Activated T-cell treated with anti-CD3 and anti-CD28 coated beads for 4 hours (primary cell): ENCODE results near the gene FBF1.
"Not testable (repeated sequence)": the region's sequence is repeated elsewhere in the genome, so short reads cannot be mapped to it uniquely, and the experiment has no call there.

Experiments used
- DNase-seq: peaks from one replicate; pipeline ENCODE4 v3.0.0-alpha.2; 2020

Gene FBF1, protein sequence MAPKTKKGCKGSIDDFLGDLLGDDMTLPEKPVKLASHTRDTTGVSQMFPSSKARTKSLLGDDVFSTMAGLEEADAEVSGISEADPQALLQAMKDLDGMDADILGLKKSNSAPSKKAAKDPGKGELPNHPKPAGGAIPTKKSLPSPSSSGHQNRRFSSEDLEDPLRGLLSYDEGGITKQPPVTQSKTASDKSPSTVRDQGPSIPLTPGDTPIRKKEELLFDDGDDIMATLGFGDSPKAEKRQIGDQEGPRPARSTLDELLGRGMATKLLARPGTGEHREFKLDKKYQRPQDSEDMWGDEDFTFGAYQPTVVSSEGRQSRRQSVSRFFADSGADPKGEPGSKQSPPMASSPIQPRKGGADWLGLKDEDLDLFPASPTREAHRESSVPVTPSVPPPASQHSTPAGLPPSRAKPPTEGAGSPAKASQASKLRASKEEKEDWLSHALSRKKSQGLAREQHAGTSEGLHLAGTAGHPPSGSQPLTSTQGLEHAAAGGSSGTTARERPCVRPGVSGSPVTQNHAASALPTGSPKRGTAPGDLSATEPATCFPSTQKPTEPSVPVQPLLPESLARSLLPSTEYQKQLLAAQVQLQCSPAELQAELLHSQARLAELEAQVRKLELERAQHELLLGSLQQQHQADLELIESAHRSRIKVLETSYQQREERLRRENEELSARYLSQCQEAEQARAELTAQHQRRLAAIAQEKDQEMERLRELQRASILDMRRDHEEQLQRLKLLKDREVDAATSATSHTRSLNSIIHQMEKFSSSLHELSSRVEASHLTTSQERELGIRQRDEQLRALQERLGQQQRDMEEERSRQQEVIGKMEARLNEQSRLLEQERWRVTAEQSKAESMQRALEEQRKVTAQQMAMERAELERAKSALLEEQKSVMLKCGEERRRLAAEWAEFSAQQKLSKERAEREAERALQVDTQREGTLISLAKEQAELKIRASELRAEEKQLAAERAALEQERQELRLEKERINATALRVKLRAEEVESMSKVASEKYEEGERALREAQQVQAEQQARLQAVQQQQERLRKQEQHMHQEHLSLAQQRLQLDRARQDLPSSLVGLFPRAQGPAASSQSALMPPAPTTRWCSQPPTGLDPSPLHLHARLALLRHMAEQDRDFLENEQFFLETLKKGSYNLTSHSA

DNA sequence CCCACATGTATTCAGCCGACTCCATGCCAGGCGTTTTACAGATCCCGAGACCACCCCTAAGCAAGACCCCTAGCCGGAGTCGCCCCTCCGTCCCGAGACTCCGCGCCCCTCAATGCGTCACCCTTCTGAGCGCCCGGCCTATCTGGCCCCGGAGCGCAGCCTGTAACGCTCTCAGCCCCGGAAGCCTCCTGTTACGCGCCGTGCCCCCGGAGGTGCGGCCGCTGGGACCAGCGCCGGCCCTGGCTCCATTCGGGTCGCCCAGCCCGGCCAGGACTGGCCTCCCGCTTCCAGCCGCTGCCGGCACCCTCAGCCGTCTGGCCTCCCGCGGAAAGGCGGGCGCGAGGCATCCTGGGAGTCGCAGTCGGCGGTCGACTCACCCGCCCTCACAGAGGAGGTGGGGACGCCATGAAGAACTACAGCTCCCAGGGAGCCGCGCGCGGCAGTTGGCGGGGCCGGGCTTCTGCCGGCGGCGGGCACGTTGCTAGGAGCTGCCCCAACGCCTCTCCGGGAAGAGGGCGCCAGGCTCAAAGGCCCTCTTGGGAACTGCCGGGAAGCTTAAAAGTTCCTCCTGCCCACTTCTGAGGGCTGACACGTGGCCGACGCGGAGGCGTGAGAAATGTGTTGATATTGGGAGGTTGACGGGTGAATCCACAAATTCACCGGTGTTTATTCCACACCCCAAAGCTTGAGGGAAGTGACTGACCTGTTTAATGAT lies at the start of gene FBF1:
TSS of gene FBF1 (minus strand) at position 316 of the 715 bp plus-strand sequence. CDS start 2,893 bp downstream, outside the sequence.
- peak; percentile 82 for DNase-seq

DNA sequence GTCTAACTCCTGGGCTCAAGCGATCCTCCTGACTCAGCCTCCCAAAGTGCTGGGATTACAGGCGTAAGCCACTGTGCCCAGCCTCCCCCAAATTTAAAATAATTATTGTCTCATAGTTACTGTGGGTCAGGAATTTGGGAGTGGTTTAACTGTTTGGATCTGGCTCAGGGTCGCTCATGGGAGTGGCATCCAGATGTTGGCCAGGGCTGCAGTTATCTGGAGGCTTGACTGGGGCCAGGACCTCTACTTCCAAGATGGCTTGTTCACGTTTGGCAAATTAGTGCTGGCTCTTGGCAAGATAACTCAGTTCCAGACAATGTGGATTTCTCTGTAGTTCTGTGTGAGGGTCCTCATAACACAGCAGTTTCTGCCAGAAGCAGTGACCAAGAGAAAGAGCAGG lies 46.2 kb upstream of the FBF1 start:
- no peak for DNase-seq

DNA sequence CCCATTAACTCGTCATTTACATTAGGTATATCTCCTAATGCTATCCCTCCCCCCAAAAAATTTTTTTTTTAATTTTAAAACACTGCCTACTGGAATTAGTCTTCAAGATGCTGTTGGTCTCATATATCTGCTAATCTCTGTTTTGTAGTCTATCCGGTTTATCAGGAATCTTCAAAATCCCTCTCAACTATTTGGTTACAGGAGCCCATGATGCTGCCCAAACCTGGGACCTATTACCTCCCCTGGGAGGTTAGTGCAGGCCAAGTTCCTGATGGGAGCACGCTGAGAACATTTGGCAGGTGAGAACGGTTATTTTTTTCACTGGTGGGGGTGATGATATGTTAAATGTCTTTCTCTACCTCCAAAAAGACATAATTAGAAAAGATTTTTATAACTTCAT lies 45.1 kb upstream of the FBF1 start:
- no peak for DNase-seq

DNA sequence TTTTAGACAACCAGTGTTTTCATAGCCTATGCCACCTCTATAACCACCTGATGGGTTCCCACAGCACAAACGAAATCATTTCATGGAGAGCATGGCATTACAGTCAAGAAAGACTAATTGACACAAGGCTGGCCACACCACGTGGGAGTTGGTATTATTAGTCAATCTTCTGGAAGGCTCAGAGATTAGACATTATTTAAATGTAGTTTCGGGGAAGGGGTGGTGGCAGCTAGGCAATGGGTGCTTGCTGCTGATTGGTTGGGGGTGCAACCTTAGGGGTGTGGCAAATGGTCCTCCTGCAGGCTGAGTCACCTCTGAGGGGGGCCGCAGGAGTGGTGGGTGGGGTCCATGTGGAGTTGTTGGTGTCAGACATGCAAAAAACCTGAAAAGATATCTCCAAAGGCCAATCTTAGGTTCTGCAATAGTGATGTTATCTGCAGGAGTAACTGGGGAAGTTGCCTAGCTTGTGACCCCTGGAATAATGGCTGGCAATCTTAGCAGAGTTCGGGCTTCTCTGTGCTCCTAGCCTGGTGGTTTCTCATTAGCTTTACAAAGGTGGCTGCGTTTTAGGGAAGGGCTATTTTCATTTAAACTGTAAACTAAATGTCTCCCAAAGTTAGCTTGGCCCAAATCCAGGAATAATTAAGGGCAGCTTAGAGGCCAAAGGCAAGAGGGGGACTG lies 42.8 kb upstream of the FBF1 start:
- no peak for DNase-seq

DNA sequence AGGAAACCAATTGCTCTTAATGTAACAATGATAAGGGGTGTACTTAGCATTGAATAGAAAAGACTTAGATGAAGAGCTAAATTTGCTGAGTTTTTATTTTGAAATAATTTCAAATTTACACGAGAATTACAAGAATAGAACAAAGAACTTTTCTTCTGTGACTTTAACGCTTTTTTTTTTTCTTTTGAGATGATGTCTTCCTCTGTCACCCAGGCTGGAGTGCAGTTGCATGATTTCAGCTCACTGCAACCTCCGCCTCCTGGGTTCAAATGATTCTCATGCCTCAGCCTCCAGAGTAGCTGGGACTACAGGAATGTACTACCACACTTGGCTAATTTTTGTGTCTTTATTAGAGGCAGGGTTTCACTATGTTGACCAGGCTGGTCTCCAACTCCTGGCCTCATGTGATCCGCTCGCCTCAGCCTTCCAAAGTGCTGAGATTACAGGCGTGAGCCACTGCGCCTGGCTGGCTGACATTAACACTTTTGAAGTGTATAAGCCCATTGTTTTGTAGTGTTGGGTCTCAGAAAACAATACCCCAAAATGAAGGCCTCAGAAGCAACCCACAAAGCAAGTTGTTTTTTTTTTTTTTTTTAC lies 40.3 kb upstream of the FBF1 start:
- no peak for DNase-seq

DNA sequence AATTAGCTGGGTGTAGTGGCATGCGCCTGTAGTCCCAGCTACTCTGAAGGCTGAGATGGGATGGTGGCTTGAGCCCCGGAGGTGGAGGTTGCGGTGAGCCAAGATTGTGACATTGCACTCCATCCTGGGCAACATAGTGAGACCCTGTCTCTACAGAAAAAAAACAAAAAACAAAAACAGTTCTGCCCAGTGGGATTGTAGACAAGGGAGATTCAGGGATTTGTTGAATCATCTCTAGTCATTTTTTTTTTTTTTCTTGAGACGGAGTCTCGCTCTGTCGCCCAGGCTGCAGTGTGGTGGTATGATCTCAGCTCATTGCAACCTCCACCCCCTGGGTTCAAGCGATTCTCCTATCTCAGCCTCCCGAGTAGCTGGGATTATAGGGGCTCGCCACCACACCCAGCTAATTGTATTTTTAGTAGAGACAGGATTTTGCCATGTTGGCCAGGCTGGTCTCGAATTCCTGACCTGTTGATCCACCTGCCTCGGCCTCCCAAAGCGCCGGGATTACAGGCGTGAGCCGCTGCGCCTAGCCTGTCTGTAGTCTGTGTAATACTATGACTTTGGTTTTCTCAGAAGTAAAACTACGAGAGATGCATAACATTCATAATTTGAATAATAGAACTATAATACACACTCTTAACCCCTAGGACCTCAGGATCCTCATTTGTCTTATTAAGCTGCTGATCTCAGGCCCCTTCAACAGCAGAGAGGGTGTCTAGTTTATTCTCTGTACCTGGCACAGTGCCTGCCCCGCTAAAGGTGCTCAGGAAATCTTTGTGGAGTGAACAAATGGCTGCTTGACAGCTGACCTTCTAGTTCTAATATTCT lies 39.6 kb upstream of the FBF1 start:
- no peak for DNase-seq

DNA sequence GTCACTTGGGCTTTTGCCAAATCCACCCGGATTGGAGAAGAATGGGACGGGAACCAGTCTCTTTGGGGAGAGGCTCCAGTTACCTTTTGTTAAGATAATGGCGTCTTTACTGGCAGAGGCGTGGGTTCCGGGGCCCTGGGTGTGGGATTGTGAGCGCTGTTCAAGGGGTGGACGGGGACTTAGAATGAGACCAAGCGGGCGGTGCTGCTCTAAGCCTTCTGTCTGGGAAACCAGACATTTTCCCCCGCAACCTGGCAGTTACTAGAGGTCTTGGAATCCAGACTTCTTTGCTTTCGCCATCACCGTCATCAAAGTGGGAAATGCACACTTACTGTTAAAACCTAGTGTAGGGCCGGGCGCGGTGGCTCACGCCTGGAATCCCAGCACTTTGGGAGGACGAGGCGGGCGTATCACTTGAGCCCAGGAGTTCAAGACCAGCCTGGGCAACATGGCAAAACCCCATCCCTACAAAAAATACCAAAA lies 38.9 kb upstream of the FBF1 start:
- no peak for DNase-seq

DNA sequence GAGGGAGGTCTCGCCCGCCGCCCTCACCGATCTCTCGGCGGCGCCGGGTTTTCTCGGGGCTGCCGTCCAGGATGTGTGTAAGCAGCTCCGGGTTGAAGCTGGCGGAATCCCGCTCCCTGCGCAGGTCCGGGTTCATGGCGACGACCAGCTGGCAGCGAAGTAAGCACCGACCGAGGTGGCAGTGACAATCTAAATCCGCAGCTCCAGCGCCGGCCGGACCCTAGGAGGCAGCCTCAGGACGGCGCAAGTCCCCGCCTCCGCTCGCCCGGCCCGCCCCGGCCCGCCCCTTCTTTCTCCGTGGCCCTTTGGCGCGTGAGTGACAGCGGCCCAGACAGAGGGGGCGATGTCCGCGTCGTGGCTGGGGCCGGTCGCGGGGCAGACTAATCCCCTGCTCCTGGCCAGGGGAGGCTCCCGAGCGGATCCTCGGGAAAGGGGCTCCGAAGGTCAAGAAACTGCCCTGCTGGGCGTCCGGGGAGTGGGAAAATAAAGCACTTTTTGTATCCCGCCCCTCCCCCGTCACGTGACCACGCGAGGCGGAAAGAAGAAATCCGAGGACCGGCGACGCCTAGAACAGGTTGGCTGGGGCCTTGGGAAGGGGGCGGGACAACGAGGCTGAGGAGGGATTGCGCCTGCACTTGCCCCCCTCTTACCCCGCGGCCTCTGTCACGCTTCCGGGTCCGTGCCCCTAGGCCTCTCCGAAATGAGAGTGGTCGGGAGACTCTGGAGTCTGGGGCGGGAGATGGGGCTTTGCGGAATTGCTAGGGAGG lies 38.3 kb upstream of the FBF1 start, which contains the start of the genes ACOX1 and TEN1:
TSS of gene ACOX1 (minus strand) at position 229 of the 767 bp plus-strand sequence. CDS start at position 136, 93 bp downstream.
TSS of gene TEN1 (plus strand) at position 303 of the 767 bp plus-strand sequence. CDS start 6,953 bp downstream, outside the sequence.
- DNase-seq, result peak; percentile 91

DNA sequence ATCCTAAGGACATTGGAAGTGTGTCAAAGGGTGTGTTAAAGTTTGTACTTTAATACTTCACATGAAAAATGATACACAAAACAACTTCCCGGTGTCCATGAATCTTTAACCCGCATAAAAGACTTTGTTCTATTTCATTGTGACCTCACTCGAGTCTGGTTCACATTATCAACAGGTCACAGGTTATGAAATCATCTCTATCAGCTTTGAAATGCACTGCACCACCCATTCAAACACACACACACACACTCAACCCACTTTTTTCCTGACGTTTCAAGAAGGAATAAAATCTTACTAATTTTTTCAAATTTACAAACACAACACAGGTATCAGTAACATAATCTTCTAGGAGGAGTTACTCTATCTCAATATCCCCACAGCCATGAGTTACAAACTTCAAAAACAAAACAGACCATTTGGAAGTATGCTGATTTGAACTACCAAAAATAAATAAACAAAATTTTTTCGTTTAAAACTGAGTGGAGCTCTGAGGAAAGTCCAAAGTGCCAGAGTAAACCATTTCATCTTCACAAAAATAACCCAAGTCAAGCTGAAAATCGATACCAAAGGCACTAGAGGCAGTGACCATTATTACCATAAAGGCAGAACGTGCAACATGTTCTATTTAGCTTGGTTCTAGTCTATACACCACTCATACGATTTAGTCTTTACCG lies 35.5 kb upstream of the FBF1 start:
- DNase-seq, result no peak

DNA sequence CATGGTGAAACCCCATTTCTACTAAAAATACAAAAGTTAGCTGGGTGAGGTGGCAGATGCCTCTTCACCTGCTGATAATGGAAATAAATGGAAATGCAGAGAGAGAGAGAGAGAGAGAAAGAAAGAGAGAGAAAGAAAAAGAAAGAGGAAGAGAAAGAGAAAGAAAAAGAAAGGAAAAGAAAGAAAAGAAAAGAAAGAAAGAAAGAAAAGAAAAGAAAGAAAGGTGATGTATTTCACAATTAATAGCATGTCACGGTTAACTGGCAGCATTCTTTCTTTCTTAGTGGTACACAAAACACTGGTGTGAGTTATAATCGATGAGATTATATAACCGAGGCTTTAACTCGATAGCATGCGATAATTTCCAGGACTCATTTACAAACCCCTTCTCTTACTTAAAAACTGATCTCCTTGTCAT lies 34.9 kb upstream of the FBF1 start:
- no peak for DNase-seq

DNA sequence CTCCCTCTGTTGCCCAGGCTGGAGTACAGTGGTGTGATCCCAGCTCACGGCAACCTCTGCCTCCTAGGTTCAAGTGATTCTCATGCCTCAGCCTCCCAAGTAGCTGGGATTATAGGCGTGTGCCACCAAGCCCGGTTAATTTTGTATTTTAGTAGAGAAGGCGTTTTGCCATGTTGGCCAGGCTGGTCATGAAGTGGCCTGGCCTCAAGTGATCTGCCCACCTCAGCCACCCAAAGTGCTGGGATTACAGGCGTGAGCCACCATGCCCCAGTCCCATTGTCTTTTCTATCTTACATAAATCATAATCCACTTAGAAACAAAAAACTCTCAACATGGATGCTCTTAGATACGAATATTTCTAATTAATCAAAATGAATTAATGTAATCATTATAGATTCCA lies 34.3 kb upstream of the FBF1 start:
- DNase-seq, result not testable (repeated sequence)

DNA sequence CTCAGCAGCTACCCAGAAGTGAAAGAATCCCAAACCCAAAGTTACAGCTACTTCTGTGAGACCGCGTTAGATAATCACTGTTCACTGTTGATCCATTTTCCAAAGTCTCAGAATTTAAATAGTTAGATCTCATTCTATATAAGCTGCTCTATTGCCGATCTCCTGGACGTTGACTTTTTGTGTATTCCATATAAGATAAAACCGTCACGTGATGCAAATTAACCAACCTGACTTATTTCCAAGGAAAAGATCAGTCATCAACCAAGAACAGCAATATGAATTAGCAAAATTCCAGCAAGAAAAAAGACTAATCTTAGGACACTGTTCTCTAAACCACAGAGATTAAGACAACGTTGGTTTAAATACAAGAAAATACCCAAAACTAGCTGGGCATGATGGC lies 29.8 kb upstream of the FBF1 start:
- DNase-seq, result no peak

DNA sequence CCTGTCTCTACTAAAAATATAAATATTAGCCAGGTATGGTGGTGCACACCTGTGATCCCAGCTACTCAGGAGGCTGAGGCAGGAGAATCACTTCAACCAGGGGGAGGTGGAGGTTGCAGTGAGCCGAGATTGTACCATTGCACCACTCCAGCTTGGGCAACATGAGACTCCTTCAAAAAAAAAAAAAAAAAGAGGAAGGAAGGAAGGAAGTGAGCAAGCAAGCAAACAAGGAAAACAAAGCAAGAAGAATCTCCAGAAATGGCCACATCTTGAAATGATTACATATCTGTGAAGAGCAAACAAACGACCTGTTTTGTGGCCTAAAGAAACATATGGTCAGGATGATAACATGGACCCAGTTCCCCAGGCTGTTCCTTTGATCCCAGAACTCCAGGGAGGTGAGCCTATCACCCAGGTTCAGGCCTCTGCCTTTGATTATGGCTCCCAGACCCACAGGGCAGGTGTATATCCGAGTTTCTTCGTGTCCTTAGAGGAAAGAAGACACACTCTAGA lies 29.2 kb upstream of the FBF1 start:
- DNase-seq, result no peak

DNA sequence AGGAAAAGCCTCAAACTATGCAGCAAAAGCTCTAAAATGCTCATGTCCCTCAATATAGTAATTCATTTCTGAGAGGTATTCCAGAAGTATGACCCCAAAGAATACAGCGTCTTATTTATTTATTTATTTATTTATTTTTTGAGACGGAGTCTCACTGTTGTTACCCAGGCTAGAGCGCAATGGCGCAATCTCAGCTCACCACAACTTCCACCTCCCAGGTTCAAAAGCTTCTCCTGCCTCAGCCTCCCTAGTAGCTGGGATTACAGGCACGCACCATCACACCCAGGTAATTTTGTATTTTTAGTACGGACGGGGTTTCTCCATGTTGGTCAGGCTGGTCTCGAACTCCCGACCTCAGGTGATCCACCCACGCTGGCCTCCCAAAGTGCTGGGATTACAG lies 28.2 kb upstream of the FBF1 start:
- not testable (repeated sequence) for DNase-seq

DNA sequence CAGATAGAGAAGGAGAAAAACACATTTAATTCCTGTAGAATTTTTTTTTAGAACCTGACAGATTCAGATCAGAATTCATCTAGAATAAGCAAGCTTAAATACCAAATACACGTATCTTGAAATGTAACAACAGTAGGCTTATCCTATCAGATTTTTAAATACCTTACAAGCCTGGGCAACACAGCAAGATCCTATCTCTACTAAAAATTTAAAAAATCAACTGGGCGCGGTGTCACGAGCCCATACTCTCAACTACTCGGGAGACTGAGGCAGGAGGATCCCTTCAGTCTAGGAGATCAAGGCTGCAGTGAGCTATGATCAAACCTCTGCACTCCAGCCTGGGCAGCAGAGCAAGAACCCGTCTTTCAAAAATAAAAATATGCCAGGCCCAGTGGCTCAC lies 24.6 kb upstream of the FBF1 start:
- no peak for DNase-seq

DNA sequence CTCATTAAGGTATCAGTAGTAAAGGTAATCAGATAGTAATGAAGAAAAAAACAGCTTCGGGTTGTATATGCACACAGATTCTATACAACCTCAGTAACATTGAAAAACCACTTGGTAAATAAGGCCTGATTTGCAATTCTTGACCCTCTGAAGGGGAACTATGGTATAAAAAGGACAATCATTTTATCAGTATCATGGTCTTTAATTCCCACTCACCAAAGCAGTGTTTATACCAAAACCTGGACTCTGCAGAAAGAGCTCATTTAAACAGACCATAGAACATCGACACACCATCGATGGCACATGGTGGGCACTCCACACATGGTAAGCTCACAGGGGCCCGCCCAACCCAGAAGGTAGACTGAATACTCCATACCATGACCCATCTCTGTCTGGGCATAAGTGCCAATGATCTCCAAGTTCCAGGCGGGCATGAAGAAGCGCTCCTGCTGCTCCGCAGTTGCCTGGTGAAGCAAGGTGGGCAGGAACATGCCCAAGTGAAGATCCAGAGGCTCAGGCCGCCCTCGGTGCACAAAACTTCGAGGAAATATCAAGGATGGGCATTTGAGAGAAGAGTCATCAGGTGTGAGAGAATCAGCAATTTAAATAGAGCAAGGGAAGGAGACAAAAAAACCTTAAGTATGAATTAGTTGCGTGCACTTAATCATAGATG lies 19.1 kb upstream of the FBF1 start:
- DNase-seq, result no peak

DNA sequence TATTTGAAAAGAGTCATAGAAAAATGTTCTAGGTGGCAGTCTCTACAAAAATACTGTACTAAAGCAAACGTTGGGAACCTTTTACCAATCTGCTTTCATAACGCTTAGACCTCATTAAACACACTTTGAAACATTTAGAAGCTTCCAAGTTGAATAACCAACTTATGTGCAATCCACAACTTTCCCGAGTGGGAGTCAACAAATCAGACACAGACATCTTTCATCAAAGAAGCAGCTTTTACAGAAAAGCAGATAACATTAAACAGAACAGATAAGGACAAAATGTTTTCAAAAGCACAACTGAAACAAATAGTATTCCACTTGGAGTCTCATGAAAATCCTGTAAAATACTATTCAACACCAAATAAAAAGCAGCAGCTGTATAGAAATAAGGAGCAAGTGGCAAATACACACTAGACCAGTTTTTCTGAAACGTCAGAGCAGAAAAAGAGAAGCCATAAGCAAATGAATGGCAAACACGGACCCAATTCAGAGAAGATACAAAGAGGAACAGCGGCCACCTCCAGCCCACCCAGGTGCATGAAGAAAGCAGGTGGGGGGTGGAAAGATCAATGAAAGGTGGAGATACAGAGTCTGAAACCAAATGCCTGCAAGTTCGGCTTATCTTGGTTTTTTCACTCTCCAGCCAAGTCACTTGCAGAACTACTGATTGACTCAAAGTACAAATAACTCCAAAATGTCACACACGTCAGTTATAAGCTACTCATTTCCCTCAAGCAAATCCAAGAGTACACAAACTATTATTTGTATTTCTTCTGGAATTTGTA lies 18.4 kb upstream of the FBF1 start:
- DNase-seq, result no peak
